ENCODE data around the gene TEX48.

The TEX48 gene

GRCh38 chr9:114621975-114622609 lies 59.9 kb downstream of the TEX48 start:
- TF ChIP-seq CTCF (conservative IDR thresholded peaks at IDR 0.05; ENCODE audit: low read depth, low read length) = no peak
- peak; percentile 56 for DNase-seq (ENCODE audit: low read depth)
- no peak overlapping the region for H3K4me3 ChIP-seq (ENCODE audit: low read length)

GRCh38 chr9:114621561-114621960 lies 60.4 kb downstream of the TEX48 start:
- DNase-seq (ENCODE audit: low read depth) = no peak
- no peak overlapping the region for H3K4me3 ChIP-seq (ENCODE audit: low read length)
- TF ChIP-seq CTCF (conservative IDR thresholded peaks at IDR 0.05; ENCODE audit: low read depth, low read length) = no peak

GRCh38 chr9:114619191-114619761 lies 62.7 kb downstream of the TEX48 start:
- no peak overlapping the region for H3K4me3 ChIP-seq (ENCODE audit: low read length)
- DNase-seq (ENCODE audit: low read depth) = no peak

GRCh38 chr9:114616684-114617520 lies 65.1 kb downstream of the TEX48 start:
- DNase-seq (ENCODE audit: low read depth) = no peak
- no peak overlapping the region for H3K4me3 ChIP-seq (ENCODE audit: low read length)
- TF ChIP-seq CTCF (conservative IDR thresholded peaks at IDR 0.05; ENCODE audit: low read depth, low read length) = no peak

More at GRCh38 chr9:114619191-114619761, 62.7 kb downstream of the TEX48 start:
- TF ChIP-seq CTCF (conservative IDR thresholded peaks at IDR 0.05; ENCODE audit: low read depth, low read length) = no peak
